Right cardiac atrium (tissue), 5 donors: ENCODE results near the gene CALD1. TPM values are rescaled to one million over a fixed set of nuclear protein-coding genes. Genes with fewer than 3 reads are reported as not detected.

ENCODE experiments used
- ATAC-seq, 2 donors: fragments of 200-7000 bp; cut with Tn5 transposase; one replicate each; pipeline versions ENCODE4 v1.8.0 to v1.9.1; 2020; ENCODE audit warnings: moderate library complexity in 2 of 2, mild to moderate bottlenecking in 1 of 2
- DNase-seq, 3 donors: peaks; one replicate each; pipeline ENCODE4 v3.0.0-alpha.2; 2020
- H3K27ac ChIP-seq: one replicate; pipeline ENCODE4 v1.5.1; 2013; ENCODE audit warnings: mild to moderate bottlenecking, low read length, control low read depth, moderate library complexity
- H3K27me3 ChIP-seq: one replicate; pipeline ENCODE4 v1.6.1; 2013; ENCODE audit not compliant: control insufficient read depth, insufficient read depth
- H3K4me1 ChIP-seq: one replicate; pipeline ENCODE4 v1.6.1; 2013; ENCODE audit warnings: low read length; ENCODE audit not compliant: control insufficient read depth, insufficient read depth
- H3K4me3 ChIP-seq: one replicate; pipeline ENCODE4 v1.5.1; 2013; ENCODE audit warnings: low read length, control low read depth
- H3K9me3 ChIP-seq: one replicate; pipeline ENCODE4 v1.6.1; 2013; ENCODE audit warnings: low read length; ENCODE audit not compliant: control insufficient read depth
- WGBS: extraction: QIAGEN DNeasy Blood & Tissue Kit; methylation state at CpG from one replicate; pipeline ENCODE4 v1.1.7; 2013; 5-methylcytosine and 5-hydroxymethylcytosine counted together
- intact Hi-C, 4 donors: fragments of 100-400 bp; cut with DNase I; formaldehyde crosslinking; loops; one replicate each; pipeline versions ENCODE4 v1.11.0 to v1.14.0; 2022 to 2023
- polyA plus RNA-seq: library from polyadenylated mRNA; stranded (reverse); fragments of 200-250 nt; gene quantifications from one replicate; pipeline ENCODE4 v1.2.3, GENCODE V29; 2013
- total RNA-seq, 4 donors: library from RNA; stranded (reverse); fragmentation: NEBNext Ultra II Directional; extraction: Animal tissue kit (Norgen Biotek cat#: 25700); gene quantifications; one replicate each; pipeline ENCODE4 v1.2.1, GENCODE V29; 2021
- donor health status: healthy with polysubstance abuse.
- donor health status: DM: no; HTN: yes; CAD: no.
- donor health status: DM: no; HTN: no; CAD: no.
- donor health status: DM: no; HTN: yes; CAD: no; lungs with severe emphysema.
- donor health status: DM: yes; HTN: yes; CAD: no.

Gene CALD1
- total and polyA plus RNA-seq, 5 donors, result 93.9 to 214 (median 135) TPM

DNA sequence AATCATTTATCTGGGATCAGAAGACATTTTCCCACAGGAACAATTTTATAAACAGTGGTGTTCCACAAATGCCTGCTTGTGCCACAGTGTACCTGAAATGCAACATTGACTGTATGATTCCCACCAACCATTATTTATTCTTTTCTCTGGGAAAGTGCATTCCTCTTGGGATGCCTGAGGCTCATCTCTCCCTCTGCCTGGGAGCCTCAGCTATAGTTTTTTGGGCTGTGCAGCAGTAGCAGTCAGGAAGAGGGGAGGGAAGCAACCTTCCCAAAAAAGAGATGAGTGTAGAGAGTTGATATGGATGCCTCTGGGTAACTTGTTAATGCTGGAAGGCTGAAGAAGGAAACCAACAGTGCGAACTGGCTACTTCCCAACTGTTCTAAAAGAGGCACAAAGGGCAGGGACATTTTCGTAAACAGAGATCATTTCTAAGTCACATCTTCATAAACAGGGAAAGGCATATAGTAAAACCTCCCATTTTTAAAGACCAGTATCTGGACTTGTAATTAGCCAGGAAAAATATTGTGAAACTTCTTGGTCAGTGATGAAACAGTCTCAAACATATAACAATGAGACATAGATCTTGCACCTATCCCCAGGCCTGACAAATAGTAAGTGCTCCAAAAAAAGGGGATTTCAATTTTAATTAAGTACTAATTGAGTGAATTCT, 1.4 kb upstream of the CALD1 start:
- WGBS, result 34% methylated on average over 2 of the region's 2 CpGs
- intact Hi-C loops, result no loop called here
- peaks cover 8% of the 10 kb centered on the region for H3K4me1 ChIP-seq

DNA sequence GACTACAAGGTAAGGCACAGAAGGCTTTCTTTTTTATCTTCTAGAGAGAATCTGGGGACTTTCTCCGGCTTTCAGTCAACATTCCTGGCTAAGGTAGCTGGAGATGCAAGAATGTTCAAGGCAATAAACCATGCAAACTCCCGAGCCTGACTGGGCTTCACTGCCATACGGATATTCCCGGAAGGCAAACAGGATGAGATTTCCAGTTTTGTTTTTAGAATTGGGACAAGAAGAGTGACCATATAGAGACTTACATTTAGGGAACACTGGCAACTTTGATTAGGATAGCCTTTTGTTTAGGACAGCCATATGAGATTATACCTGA, 269 bp downstream of the CALD1 start:
- Histone ChIP-seq H3K4me1 (peaks cover 12% of the 10 kb centered on the region), H3K9me3 (no peaks in the 10 kb centered on the region), H3K4me3 (peak overlapping the region; percentile 100), H3K27me3 (no peaks in the 10 kb centered on the region), H3K27ac (peak overlapping the region; percentile 71)
- DNase-seq (no peak), ATAC-seq (peak; percentile 3 to 10)
- WGBS, result 10% methylated on average over 4 of the region's 4 CpGs
- intact Hi-C loops, result loop anchor here in 1 of 4 donors (10.0 kb wide), 1 partner anchor 155 kb away; no protein-coding TSS in a partner anchor

More for the DNA sequence above, 1.4 kb upstream of the CALD1 start:
- Histone ChIP-seq H3K9me3 (no peaks in the 10 kb centered on the region), H3K27ac (peak overlapping the region; percentile 80), H3K27me3 (no peaks in the 10 kb centered on the region), H3K4me3 (no peak overlapping the region)
- DNase-seq, result no peak
- ATAC-seq, result no peak

DNA sequence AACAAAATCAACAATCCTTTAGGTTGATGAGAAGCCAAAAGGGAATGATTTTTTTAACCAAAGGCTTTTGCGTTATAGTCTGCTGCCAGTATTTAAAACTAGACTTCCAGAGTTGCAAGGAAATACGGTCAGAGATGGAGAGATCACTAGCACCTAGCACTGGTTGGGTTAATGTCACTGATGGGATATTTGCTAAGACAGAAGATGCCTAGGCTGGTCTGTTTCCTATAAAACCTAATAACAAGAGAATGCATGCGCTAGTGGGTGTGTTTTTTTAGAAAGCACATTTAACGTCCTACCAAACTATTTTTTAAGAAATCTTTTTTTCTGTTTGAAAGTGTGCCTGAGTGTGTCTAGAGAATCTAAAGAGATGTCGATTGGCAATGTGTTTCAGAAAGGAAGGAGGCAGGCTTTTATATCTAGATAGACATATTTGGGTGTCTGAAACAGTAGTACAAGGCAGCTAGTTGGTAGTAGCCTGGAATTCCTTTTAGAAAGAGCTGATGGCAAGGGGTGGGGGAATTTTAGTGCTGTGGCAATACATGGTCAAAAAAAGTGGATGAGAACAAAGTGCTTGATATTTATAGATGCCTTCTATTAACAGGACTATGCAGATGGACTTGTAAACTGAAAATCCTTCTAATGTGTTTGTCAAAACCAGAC, 863 bp downstream of the CALD1 start:
- Histone ChIP-seq H3K27ac (peak overlapping the region; percentile 71), H3K9me3 (no peaks in the 10 kb centered on the region), H3K27me3 (no peaks in the 10 kb centered on the region), H3K4me1 (peaks cover 12% of the 10 kb centered on the region), H3K4me3 (peak overlapping the region; percentile 100)
- 13% methylated on average over 5 of the region's 5 CpGs for WGBS
- no peak for DNase-seq
- ATAC-seq, result peak in 1 of 2 donors; percentile 60
- intact Hi-C loops, result loop anchor here in 1 of 4 donors (10.0 kb wide), 1 partner anchor 155 kb away; no protein-coding TSS in a partner anchor

DNA sequence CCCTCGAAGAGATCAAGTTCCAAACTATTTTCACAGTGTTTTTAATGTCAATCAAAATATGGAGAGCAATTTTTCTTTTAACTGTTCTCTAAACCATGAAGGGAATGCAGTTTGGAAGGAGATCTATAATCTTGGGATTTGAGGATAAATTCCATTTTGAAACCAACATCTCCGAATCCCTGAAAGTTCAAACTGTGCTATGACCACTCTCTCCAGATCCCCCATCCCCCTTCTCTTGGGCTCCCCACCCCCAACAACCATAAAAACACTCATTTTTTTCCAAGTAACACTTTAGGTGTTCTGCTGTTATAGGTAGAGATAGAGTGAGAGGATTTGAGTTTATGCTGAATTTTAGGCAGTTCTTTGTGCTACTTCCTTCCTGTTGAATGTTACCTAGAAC, 1.7 kb downstream of the CALD1 start:
- no peak for DNase-seq
- peak overlapping the region; percentile 100 for H3K4me3 ChIP-seq
- H3K27ac ChIP-seq, result no peak overlapping the region
- 25% methylated on average over 2 of the region's 2 CpGs for WGBS
- H3K9me3 ChIP-seq, result no peaks in the 10 kb centered on the region
- no peak for ATAC-seq
- intact Hi-C loops, result loop anchor here in 1 of 4 donors (10.0 kb wide), 1 partner anchor 154 kb away; no protein-coding TSS in a partner anchor
- no peaks in the 10 kb centered on the region for H3K27me3 ChIP-seq
- peaks cover 12% of the 10 kb centered on the region for H3K4me1 ChIP-seq

DNA sequence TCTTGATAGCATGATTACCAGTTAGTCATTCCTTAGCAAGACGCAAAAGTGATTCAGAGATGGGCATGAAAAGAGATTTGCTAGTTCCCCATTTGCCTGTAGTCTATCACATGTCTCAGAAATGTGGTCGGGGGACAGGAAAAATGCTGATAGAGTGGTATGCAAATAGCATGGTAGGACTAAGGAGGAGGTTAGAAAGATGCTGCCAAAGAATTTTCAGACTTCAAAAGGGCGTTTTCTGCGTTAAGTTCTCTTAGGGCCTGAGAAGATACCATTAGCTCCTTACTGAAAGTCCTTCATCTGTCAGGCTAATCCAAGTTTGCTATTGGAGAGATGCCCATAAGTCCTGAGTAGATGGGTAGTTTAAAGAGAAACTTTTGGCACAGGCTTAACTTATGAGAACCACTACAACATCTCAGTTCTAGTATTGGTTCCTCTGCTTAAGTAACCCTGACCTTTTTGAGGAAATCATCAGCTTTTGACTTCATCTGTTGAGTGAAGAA, 2.7 kb downstream of the CALD1 start:
- intact Hi-C loops, result loop anchor here in 1 of 4 donors (10.0 kb wide), 1 partner anchor 153 kb away; no protein-coding TSS in a partner anchor
- ATAC-seq (no peak), DNase-seq (no peak)
- Histone ChIP-seq H3K9me3 (no peaks in the 10 kb centered on the region), H3K4me1 (peaks cover 12% of the 10 kb centered on the region), H3K27me3 (no peaks in the 10 kb centered on the region), H3K4me3 (peak overlapping the region; percentile 100), H3K27ac (no peak overlapping the region)
- WGBS, result 51% methylated on average over 4 of the region's 4 CpGs

DNA sequence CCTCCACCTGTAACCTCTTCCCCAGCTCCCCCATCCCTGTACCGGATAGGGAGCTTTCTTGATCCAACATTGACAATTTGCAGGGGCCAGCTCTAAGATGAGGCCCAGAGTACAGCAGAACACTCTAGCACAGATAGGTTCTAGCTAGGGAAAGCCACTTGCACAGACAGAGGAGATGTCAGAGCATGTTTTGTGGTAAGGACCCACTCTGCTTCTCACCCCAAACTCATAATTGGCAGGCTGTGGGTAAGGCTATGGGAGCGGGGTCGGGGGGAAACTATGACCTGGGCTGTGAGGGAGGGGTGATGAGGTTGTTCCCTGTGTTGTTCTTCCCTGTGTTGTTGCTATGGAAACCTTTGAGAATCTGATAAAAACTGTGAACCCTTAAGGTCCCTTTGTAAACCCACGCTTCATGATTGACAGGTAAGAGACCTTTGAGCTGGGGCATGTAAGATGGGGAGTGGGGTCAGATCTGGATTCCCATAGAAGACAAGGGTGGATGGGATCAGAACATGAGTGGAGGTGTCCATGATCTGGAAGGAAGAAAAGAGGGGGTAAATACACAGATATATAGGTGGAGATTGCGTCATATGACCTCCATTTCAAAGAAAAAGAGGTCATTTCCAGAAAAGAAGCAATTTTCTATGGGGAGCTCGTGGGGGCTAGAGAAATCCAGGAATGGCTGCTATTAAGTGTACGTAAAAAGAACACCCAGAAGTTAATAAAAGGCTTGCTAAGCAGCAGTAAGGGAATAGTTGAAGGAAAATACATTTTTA, 4.0 kb downstream of the CALD1 start:
- WGBS, result 87% methylated on average over 7 of the region's 7 CpGs
- intact Hi-C loops, result loop anchor here in 1 of 4 donors (10.0 kb wide), 1 partner anchor 151 kb away; no protein-coding TSS in a partner anchor
- H3K27me3 ChIP-seq, result no peaks in the 10 kb centered on the region
- H3K27ac ChIP-seq, result no peak overlapping the region
- peaks cover 9% of the 10 kb centered on the region for H3K4me1 ChIP-seq
- H3K4me3 ChIP-seq, result no peak overlapping the region
- DNase-seq (no peak), ATAC-seq (no peak)
- no peaks in the 10 kb centered on the region for H3K9me3 ChIP-seq

DNA sequence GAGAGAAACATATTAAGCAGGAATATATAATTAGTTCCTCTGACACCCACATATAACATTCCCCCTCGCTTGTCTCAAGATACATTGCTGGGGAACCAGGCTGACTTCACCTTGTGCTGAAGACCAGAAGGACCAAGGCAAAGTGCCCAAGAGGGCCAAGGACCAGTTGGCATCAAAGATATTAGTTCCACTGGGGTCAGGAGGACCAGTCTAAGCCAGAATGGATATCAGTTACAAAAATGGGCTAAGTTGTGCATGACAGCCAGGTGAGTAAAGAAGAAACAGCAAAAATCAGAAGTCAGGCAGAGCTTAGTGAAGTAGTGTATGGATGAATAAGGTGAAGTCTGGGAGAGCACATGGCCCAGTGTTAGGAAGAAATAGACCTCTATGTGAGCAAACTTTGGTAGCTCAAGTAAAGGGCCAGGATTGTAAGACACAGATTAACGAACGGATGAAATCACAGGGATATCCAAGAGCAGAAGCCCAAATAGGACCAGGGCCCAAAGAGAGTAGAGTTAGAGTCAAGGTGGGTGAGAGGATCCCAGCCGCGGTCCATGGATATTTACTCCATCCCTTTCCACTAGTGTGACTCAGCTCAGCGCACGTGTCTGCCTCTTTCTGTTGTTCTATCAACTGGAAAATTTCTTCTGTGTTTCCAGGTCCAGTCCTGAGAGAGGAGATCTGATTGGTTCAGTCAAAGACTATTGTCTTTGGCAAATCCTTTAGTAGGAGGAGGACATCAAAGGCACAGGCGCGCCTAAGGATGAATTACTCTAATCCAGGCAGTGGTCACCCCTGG, 5.0 kb downstream of the CALD1 start:
- ATAC-seq, result peak in 1 of 2 donors; percentile 62
- H3K27ac ChIP-seq, result no peak overlapping the region
- intact Hi-C loops, result loop anchor here in 1 of 4 donors (10.0 kb wide), 1 partner anchor 150 kb away; no protein-coding TSS in a partner anchor
- DNase-seq, result peak in 2 of 3 donors; percentile 16 to 36
- no peaks in the 10 kb centered on the region for H3K9me3 ChIP-seq
- no peak overlapping the region for H3K4me3 ChIP-seq
- no peaks in the 10 kb centered on the region for H3K27me3 ChIP-seq
- H3K4me1 ChIP-seq, result peaks cover 12% of the 10 kb centered on the region
- 85% methylated on average over 9 of the region's 9 CpGs for WGBS

DNA sequence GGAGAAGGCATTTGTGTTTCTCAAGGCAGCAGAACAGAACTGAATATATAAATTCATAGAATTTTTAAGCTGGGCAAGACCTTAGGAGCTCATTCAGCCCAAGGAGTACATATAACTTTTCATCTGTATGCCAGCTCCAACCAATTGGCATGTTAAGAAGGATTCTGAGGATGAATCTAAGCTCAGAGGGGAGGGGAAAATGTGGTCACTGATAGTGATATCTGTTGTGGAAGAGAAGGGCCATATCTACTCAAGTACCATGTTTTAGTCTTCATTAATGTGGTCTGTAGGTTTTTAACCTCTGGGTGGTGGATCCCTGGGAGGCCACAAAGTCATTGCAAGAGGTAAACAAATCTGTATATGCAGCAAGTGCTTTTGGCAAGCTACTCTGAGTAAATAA, 6.4 kb downstream of the CALD1 start:
- Histone ChIP-seq H3K9me3 (no peaks in the 10 kb centered on the region), H3K4me1 (peaks cover 12% of the 10 kb centered on the region), H3K27me3 (no peaks in the 10 kb centered on the region), H3K4me3 (no peak overlapping the region), H3K27ac (no peak overlapping the region)
- ATAC-seq, result no peak
- no peak for DNase-seq
- intact Hi-C loops, result loop anchor here in 1 of 4 donors (10.0 kb wide), 1 partner anchor 149 kb away; no protein-coding TSS in a partner anchor

DNA sequence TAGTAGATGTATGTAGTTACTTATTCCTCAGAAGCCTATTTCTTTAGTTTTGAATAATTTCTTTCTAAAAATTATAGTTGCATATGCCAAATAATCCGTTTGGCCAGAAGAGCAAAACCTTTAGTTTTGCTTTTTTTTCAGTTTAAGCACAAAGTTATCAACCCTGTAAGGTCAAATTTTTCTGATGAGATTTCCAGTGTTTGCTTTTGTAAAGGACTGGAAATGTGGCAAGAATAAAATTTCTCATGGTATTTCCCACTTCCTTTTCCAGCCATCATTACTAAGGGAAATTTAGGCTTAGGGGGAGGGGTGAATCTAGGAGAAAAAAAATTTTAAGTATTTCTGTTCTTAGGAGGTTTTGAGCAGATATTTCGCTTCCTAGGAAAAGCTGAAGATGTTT, 7.6 kb downstream of the CALD1 start:
- no peaks in the 10 kb centered on the region for H3K9me3 ChIP-seq
- WGBS, result 48% methylated on average over 2 of the region's 2 CpGs
- H3K4me1 ChIP-seq, result peaks cover 12% of the 10 kb centered on the region
- intact Hi-C loops, result loop anchor here in 1 of 4 donors (10.0 kb wide), 1 partner anchor 148 kb away; no protein-coding TSS in a partner anchor
- H3K27ac ChIP-seq, result peak overlapping the region; percentile 89
- no peak for ATAC-seq
- H3K27me3 ChIP-seq, result no peaks in the 10 kb centered on the region
- DNase-seq, result no peak
- H3K4me3 ChIP-seq, result no peak overlapping the region

DNA sequence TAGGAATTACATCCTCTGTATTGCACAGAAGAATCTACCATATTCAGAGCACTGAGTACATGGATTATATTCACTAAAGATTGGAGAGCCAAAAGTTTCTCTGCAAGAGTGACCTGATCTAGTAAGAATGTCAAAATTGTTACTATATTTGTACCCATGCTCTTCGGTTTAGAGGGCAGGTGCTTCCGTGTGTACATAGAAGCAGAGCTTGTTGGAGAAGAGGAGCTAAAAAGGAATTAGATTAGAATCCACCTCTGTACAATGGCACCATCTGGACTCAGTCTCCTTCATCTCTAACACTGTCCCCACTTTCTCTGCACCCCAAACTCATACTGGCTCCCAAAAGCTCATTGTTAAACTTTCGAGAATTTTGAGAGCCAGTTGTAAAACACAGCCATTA, 8.3 kb downstream of the CALD1 start:
- ATAC-seq, result no peak
- intact Hi-C loops, result loop anchor here in 1 of 4 donors (10.0 kb wide), 1 partner anchor 147 kb away; no protein-coding TSS in a partner anchor
- Histone ChIP-seq H3K27ac (peak overlapping the region; percentile 15), H3K4me1 (peaks cover 9% of the 10 kb centered on the region), H3K4me3 (no peak overlapping the region), H3K9me3 (no peaks in the 10 kb centered on the region), H3K27me3 (no peaks in the 10 kb centered on the region)
- DNase-seq, result no peak
- WGBS, result 57% methylated on average over 3 of the region's 3 CpGs
